K562 (cell line): ENCODE data around the gene MEOX1. TPM values are rescaled to one million over a fixed set of nuclear protein-coding genes. Genes with fewer than 3 reads are reported as not detected.

Experiments used
- ATAC-seq: fragments of 200-7000 bp; cut with Tn5 transposase; 3 replicates; pipeline ENCODE4 v1.9.1; 2020; ENCODE audit warnings: moderate library complexity
- BruUV-seq: library from RNA; stranded (reverse); fragments of 400-500 nt; replicated peaks from 2 replicates; lab custom pipeline; 2021; lab: Mats Ljungman, UMichigan
- CTCF ChIA-PET: fragments of 300-600 bp; formaldehyde crosslinking; extraction: SDS; loops from one replicate; lab custom pipeline; 2021; ENCODE audit warnings: low intra/inter-chr PET ratio; lab: Yijun Ruan, JAX
- POLR2A ChIA-PET: fragments of 300-600, 350-650 bp; sonication (Branson Sonifier 250); formaldehyde crosslinking; extraction: SDS; loops from one replicate; lab custom pipeline; 2021; ENCODE audit warnings: antibody characterized with exemption, inconsistent platforms; lab: Yijun Ruan, JAX
- DNase-seq, 4 experiments: peaks; one replicate each; pipeline versions ENCODE4 v3.0.0 to v3.0.0-alpha.2; 2011 to 2018; ENCODE audit warnings: low spot score in 3 of 4, mixed read lengths in 3 of 4; ENCODE audit errors: extremely low read depth in 1 of 4
- FAIRE-seq: peaks from 2 replicates; lab custom pipeline; 2011; peaks lifted over from hg19 to GRCh38; lab: Jason Lieb, UNC
- H2AFZ ChIP-seq: 2 replicates; pipeline ENCODE4 v1.6.0; 2011; ENCODE audit warnings: low read depth, low read length, control low read depth, inconsistent platforms
- H3K27ac ChIP-seq: fragments of 200-600 bp; 3 replicates; pipeline ENCODE4 v1.8.0; 2011; ENCODE audit warnings: low read depth, mild to moderate bottlenecking, control low read depth, inconsistent platforms, low read length, moderate library complexity, mixed read lengths; ENCODE audit errors: extremely low read depth
- H3K27me3 ChIP-seq, 2 experiments: fragments of 300-600 bp in 1 of 2; 2 replicates in 1 of 2; 3 replicates in 1 of 2; pipeline versions ENCODE4 v1.6.0 to v1.8.0; 2011; ENCODE audit warnings: inconsistent platforms in 2 of 2, low read length in 2 of 2, mild to moderate bottlenecking in 1 of 2, mixed read lengths in 1 of 2, moderate library complexity in 1 of 2; ENCODE audit not compliant: control insufficient read depth in 2 of 2, insufficient read depth in 2 of 2
- H3K36me3 ChIP-seq: fragments of 300-600 bp; 3 replicates; pipeline ENCODE4 v1.8.0; 2011; ENCODE audit warnings: mild to moderate bottlenecking, low read length, inconsistent platforms; ENCODE audit not compliant: control insufficient read depth, insufficient read depth
- H3K4me1 ChIP-seq, 2 experiments: fragments of 200-600 bp in 1 of 2; replicated peaks in 1 of 2; 2 replicates in 1 of 2; 3 replicates in 1 of 2; pipeline versions ENCODE4 v1.5.1 to v1.8.0; 2011; ENCODE audit warnings: inconsistent platforms in 2 of 2, low read length in 2 of 2, mild to moderate bottlenecking in 1 of 2, mixed read lengths in 1 of 2, moderate library complexity in 1 of 2; ENCODE audit not compliant: control insufficient read depth in 2 of 2, insufficient read depth in 2 of 2
- H3K4me2 ChIP-seq: 2 replicates; pipeline ENCODE4 v1.6.1; 2011; ENCODE audit warnings: low read length, control low read depth, inconsistent platforms, mixed read lengths; ENCODE audit not compliant: insufficient read depth
- H3K4me3 ChIP-seq: fragments of 200-600 bp; sonication (generic), shearing (Covaris generic); 2 replicates; pipeline ENCODE4 v1.5.1; 2016; ENCODE audit warnings: control low read depth, inconsistent platforms
- H3K79me2 ChIP-seq: fragments of 200-600 bp; 3 replicates; pipeline ENCODE4 v1.8.0; 2011; ENCODE audit warnings: low read length, inconsistent platforms; ENCODE audit not compliant: control insufficient read depth, insufficient read depth
- H3K9ac ChIP-seq, 2 experiments: 2 replicates each; pipeline versions ENCODE4 v1.6.0 to v1.6.1; 2011; ENCODE audit warnings: low read depth in 2 of 2, low read length in 2 of 2, control low read depth in 1 of 2, inconsistent platforms in 1 of 2, mild to moderate bottlenecking in 1 of 2, mixed read lengths in 1 of 2; ENCODE audit not compliant: insufficient read depth in 1 of 2
- H3K9me1 ChIP-seq: one replicate; pipeline ENCODE4 v1.6.0; 2011; ENCODE audit warnings: inconsistent platforms, mild to moderate bottlenecking, low read length, moderate library complexity; ENCODE audit not compliant: control insufficient read depth, insufficient read depth
- H3K9me3 ChIP-seq: replicated peaks from 2 replicates; pipeline ENCODE4 v1.5.1; 2011; ENCODE audit warnings: low read depth, low read length, inconsistent platforms; ENCODE audit not compliant: control insufficient read depth, insufficient read depth
- H4K20me1 ChIP-seq: replicated peaks from 2 replicates; pipeline ENCODE4 v1.6.1; 2011; ENCODE audit warnings: low read length, inconsistent platforms, mixed read lengths; ENCODE audit not compliant: control insufficient read depth, insufficient read depth
- DLX4 ChIP-seq: fragments of 250-450 bp; sonication (Bioruptor Pico); IDR thresholded peaks from 2 replicates; pipeline ENCODE4 v1.6.1; 2021; ENCODE audit warnings: mild to moderate bottlenecking
- EP300 ChIP-seq: IDR thresholded peaks from 2 replicates; pipeline ENCODE4 v1.6.1; 2012; ENCODE audit warnings: low read length, improper control_type of control experiment
- ETV5 ChIP-seq: sonication (generic); formaldehyde crosslinking; IDR thresholded peaks from 2 replicates; pipeline ENCODE4 v1.4.0; 2020; ENCODE audit warnings: low read depth, mild to moderate bottlenecking, missing genetic modification reagents
- ILK ChIP-seq: fragments of 450-650 bp; IDR thresholded peaks from 2 replicates; pipeline ENCODE4 v1.6.1; 2016; ENCODE audit warnings: missing genetic modification characterization, low read depth, mild to moderate bottlenecking, missing compliant biosample characterization, moderate library complexity, borderline replicate concordance
- KAT2B ChIP-seq: IDR thresholded peaks from one replicate; pipeline ENCODE4 v1.6.1; 2012; ENCODE audit warnings: low read depth, mild to moderate bottlenecking, control low read depth, inconsistent platforms, low read length, moderate library complexity
- KDM2B ChIP-seq: fragments of 250-450 bp; sonication (Bioruptor Pico); IDR thresholded peaks from 2 replicates; pipeline ENCODE4 v1.8.0; 2021; ENCODE audit warnings: mild to moderate bottlenecking, moderate library complexity
- MBD2 ChIP-seq: sonication (generic); IDR thresholded peaks from 2 replicates; pipeline ENCODE4 v1.6.1; 2016; ENCODE audit warnings: low read depth, borderline replicate concordance
- POLR3A ChIP-seq: IDR thresholded peaks from 2 replicates; pipeline ENCODE4 v1.6.1; 2011; ENCODE audit warnings: borderline replicate concordance, mild to moderate bottlenecking, moderate library complexity; ENCODE audit not compliant: insufficient read length, insufficient read depth; ENCODE audit errors: extremely low read depth
- SAFB ChIP-seq: fragments of 200-400 bp; formaldehyde crosslinking; IDR thresholded peaks from 2 replicates; pipeline ENCODE4 v1.6.1; 2017; ENCODE audit warnings: low read depth, low read length, borderline replicate concordance
- STAT5B ChIP-seq: fragments of 250-450 bp; sonication (Bioruptor Pico); IDR thresholded peaks from 2 replicates; pipeline ENCODE4 v1.8.0; 2021; ENCODE audit warnings: mild to moderate bottlenecking, inconsistent platforms
- ZKSCAN1 ChIP-seq: fragments of 150-350 bp; IDR thresholded peaks from 2 replicates; pipeline ENCODE4 v1.6.1; 2016; ENCODE audit warnings: low read depth, low read length
- ZSCAN32 ChIP-seq: fragments of 450-650 bp; formaldehyde crosslinking; IDR thresholded peaks from 2 replicates; pipeline ENCODE4 v1.4.0; 2020; ENCODE audit warnings: mild to moderate bottlenecking, moderate library complexity
- WGBS: fragments of 100-300 bp; shearing (Covaris generic); methylation state at CpG from one replicate; pipeline ENCODE4 v1.1.6; 2016; ENCODE audit warnings: low coverage, mixed read lengths; ENCODE audit not compliant: insufficient coverage; ENCODE audit errors: missing lambda C conversion rate; 5-methylcytosine and 5-hydroxymethylcytosine counted together
- in situ Hi-C: fragments of 300-500 bp; cut with MboI; formaldehyde crosslinking; loops from 4 replicates; pipeline ENCODE4 v1.15.0; 2018; ENCODE audit warnings: inconsistent platforms, mixed read lengths
- intact Hi-C: fragments of 100-400 bp; cut with micrococcal nuclease; formaldehyde crosslinking; loops from 2 replicates; pipeline ENCODE4 v1.14.2; 2022
- polyA plus RNA-seq, 8 experiments: library from polyadenylated mRNA; depleted of rRNA in 4 of 8; stranded (reverse) in 5 of 8; unstranded in 3 of 8; fragments of >200 nt; fragmentation: Nextera tagmentation in 2 of 8; fragmentation: Illumina TruSeq in 1 of 8; extraction: Ambion mirVana in 2 of 8; extraction: Trizol in 1 of 8; gene quantifications; 2 replicates each; pipeline versions ENCODE4 v1.2.1 to v1.2.3, GENCODE V29; 2011 to 2014; ENCODE audit warnings: inconsistent platforms in 1 of 8, missing spikeins in 1 of 8
- total RNA-seq, 7 experiments: library from RNA; depleted of rRNA in 6 of 7; stranded (reverse); fragments of >200 nt in 6 of 7; fragmentation: Illumina TruSeq in 2 of 7; extraction: Trizol in 2 of 7; gene quantifications; 2 replicates each; pipeline versions ENCODE4 v1.2.1 to v1.2.3, GENCODE V29; 2011 to 2021; ENCODE audit warnings: low replicate concordance in 1 of 7
- TF ChIP-seq, protein P1 (sequence below), 2 experiments: fragments of 450-650 bp in 1 of 2; IDR thresholded peaks; 2 replicates each; pipeline ENCODE4 v1.6.1; 2011 to 2017; ENCODE audit warnings: low read depth in 2 of 2, antibody characterized with exemption in 1 of 2, borderline replicate concordance in 1 of 2, low read length in 1 of 2, mild to moderate bottlenecking in 1 of 2, mixed read lengths in 1 of 2; ENCODE audit not compliant: control insufficient read depth in 1 of 2

MEOX1 gene
- total and polyA plus RNA-seq, 9 of the 15 experiments (the other 6 are each of a cell fraction or from before 2014, with no cell fraction given), result not detected

GRCh38 chr17:43652124-43652480 lies 9.6 kb downstream of the MEOX1 start:
- ChIA-PET CTCF (no interaction called here), POLR2A (interaction anchor here (0.6 to 1.2 kb wide), 4 partner anchors 11 to 1156 kb away, joined by 3 to 5 read pairs (median 3); no protein-coding TSS in a partner anchor)
- H3K27ac ChIP-seq, result no peak overlapping the region
- no peak overlapping the region for H2AFZ ChIP-seq
- H3K9ac ChIP-seq, result no peak overlapping the region
- DNase-seq (no peak), FAIRE-seq (no peak), ATAC-seq (no peak)
- no peaks in the 10 kb centered on the region for H3K79me2 ChIP-seq
- intact Hi-C loops, result no loop called here
- H3K36me3 ChIP-seq, result no peaks in the 10 kb centered on the region
- no peak overlapping the region for H3K4me3 ChIP-seq
- no TSS peak for BruUV-seq
- peaks cover 0 to 6% of the 10 kb centered on the region in 2 experiments; a peak in 3 of 5 replicates for H3K4me1 ChIP-seq
- in situ Hi-C loops, result no loop called here
- WGBS, result 3% methylated on average over 5 of the region's 6 CpGs
- H3K9me3 ChIP-seq, result no peaks in the 10 kb centered on the region
- no peak overlapping the region for H3K4me2 ChIP-seq
- peaks cover 38 to 68% of the 10 kb centered on the region in 2 experiments; a peak in 4 of 5 replicates for H3K27me3 ChIP-seq
- H3K9me1 ChIP-seq, result peaks cover 5% of the 10 kb centered on the region
- no peaks in the 10 kb centered on the region for H4K20me1 ChIP-seq
- no peak for TF ChIP-seq ZSCAN32 (CRISPR knock-in tag)
- no peak for TF ChIP-seq EP300
- TF ChIP-seq, protein P1, sequence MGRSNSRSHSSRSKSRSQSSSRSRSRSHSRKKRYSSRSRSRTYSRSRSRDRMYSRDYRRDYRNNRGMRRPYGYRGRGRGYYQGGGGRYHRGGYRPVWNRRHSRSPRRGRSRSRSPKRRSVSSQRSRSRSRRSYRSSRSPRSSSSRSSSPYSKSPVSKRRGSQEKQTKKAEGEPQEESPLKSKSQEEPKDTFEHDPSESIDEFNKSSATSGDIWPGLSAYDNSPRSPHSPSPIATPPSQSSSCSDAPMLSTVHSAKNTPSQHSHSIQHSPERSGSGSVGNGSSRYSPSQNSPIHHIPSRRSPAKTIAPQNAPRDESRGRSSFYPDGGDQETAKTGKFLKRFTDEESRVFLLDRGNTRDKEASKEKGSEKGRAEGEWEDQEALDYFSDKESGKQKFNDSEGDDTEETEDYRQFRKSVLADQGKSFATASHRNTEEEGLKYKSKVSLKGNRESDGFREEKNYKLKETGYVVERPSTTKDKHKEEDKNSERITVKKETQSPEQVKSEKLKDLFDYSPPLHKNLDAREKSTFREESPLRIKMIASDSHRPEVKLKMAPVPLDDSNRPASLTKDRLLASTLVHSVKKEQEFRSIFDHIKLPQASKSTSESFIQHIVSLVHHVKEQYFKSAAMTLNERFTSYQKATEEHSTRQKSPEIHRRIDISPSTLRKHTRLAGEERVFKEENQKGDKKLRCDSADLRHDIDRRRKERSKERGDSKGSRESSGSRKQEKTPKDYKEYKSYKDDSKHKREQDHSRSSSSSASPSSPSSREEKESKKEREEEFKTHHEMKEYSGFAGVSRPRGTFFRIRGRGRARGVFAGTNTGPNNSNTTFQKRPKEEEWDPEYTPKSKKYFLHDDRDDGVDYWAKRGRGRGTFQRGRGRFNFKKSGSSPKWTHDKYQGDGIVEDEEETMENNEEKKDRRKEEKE (IDR thresholded peaks at IDR 0.05; ENCODE audit: borderline replicate concordance in 1 of 2, control insufficient read depth in 1 of 2, low read depth in 2 of 2, low read length in 1 of 2), result no peak
- no peak for TF ChIP-seq MBD2
- no peak for TF ChIP-seq DLX4
- no peak for TF ChIP-seq KDM2B (CRISPR knock-in tag)
- no peak for TF ChIP-seq SAFB
- no peak for TF ChIP-seq ILK (tag)
- no peak for TF ChIP-seq STAT5B
- TF ChIP-seq POLR3A, result no peak
- no peak for TF ChIP-seq KAT2B
- no peak for TF ChIP-seq ETV5 (CRISPR knock-in tag)
- no peak for TF ChIP-seq ZKSCAN1
- TF ChIP-seq, all 486 proteins: peak for 0
